ENCODE data around the gene KCNQ4. TPM values are rescaled to one million over a fixed set of nuclear protein-coding genes. Genes with fewer than 3 reads are reported as not detected.

The KCNQ4 gene
- total RNA-seq: 0.07 TPM in 1 of 2 replicates, not detected in the other

GRCh38 chr1:40783001-40783905, at the start of gene KCNQ4:
KCNQ4 (plus strand) TSS chr1:40783787; CDS start chr1:40784094, 307 bp downstream.

DNA sequence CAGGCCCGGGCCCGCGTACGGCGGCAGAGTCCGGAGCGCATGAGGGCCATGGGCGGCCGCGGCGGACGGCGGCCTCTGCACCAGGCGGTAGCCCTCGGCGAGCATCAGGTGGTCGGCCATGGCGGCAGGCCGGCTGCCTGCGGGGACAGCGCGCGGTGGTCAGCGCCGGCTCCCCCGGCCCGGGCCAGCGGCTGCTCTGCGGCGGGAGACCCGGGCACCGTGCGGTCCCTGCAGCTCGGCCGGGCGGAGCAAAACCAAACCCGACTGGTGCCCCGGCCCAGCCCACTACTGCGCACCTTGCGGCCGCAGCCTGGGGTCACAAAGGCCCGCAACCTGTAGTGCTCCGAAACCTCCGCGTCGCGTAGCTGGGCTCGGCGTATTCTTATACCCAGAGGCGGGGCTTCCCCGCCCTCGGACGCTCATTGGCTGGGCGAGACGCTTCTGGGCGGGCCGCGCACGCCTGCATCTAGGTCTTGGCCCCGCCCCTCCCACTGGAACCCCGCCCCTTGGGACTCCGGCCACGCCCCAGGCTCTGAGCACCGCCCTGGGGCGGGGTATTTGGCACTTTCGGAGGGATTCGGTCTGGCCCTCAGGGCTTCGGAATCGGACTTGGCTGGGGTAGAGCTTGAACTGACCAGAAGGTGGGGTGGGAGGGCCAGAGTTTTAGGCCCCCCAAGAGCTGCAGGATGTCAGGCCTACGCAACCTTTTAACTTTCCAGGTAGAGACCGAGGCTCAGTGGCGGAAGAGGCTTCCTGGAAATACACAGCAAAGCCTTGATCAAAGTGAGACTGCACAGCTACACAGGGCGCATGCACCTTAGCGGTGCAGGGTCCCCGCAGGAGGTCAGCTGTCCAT, 78.6 kb downstream of the KCNQ4 start, which contains the start of gene CITED4:
Gene CITED4, minus strand, starts transcription at position 356 of the 856 bp plus-strand sequence. Its CDS starts 236 bp downstream, at position 120.

Other genes with a start within 250 kb of the KCNQ4 start
- 1.3 and 1.5 TPM in 2 replicates for gene RIMS3, start 118.1 kb upstream of the KCNQ4 start, total RNA-seq
- 25.4 and 35.9 TPM in 2 replicates for gene NFYC, start 92.1 kb upstream of the KCNQ4 start, total RNA-seq
- 79.4 and 101 TPM in 2 replicates for gene CITED4, start 78.6 kb downstream of the KCNQ4 start, total RNA-seq
- gene CTPS1, start 195.9 kb downstream of the KCNQ4 start, total RNA-seq: 29.9 and 31.9 TPM in 2 replicates
- under 0.01 TPM in 1 of 2 replicates, not detected in the other for gene SLFNL1, start 237.9 kb downstream of the KCNQ4 start, total RNA-seq